ENCODE data around the gene TSC22D2. TPM values are rescaled to one million over a fixed set of nuclear protein-coding genes. Genes with fewer than 3 reads are reported as not detected.

TSC22D2 gene
- total RNA-seq, 1 donor from 2014 or later: 29.2 TPM

DNA sequence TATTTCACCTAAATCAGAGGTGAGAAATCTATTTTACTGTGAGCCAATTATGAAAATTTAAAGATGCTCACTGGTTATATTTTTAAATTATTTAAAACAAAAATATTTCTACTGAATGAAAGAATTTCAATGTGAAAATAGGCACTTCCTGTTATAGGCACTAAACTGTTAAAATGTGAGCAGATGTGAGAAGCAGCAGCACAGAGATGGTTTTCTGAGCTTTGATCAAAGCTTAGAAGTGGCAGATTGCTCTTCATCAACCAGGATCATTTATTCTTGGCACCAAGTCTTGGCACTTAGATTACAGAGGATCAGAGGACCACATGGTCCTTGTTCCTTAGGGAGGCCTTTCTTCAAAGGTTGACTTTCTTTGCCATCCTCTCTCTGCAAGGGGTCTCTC lies 18.0 kb upstream of the TSC22D2 start:
- H3K27me3 ChIP-seq: no peaks in the 10 kb centered on the region
- H3K27ac ChIP-seq: no peak overlapping the region
- H3K4me3 ChIP-seq: no peak overlapping the region
- TF ChIP-seq, protein P1, sequence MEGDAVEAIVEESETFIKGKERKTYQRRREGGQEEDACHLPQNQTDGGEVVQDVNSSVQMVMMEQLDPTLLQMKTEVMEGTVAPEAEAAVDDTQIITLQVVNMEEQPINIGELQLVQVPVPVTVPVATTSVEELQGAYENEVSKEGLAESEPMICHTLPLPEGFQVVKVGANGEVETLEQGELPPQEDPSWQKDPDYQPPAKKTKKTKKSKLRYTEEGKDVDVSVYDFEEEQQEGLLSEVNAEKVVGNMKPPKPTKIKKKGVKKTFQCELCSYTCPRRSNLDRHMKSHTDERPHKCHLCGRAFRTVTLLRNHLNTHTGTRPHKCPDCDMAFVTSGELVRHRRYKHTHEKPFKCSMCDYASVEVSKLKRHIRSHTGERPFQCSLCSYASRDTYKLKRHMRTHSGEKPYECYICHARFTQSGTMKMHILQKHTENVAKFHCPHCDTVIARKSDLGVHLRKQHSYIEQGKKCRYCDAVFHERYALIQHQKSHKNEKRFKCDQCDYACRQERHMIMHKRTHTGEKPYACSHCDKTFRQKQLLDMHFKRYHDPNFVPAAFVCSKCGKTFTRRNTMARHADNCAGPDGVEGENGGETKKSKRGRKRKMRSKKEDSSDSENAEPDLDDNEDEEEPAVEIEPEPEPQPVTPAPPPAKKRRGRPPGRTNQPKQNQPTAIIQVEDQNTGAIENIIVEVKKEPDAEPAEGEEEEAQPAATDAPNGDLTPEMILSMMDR (IDR thresholded peaks at IDR 0.05): no peak
- H3K9me3 ChIP-seq: no peaks in the 10 kb centered on the region
- no peaks in the 10 kb centered on the region for H3K4me1 ChIP-seq
- no peaks in the 10 kb centered on the region for H3K36me3 ChIP-seq
- DNase-seq (no peak), ATAC-seq (no peak)
- intact Hi-C loops (cut with DNase I): no loop called here

DNA sequence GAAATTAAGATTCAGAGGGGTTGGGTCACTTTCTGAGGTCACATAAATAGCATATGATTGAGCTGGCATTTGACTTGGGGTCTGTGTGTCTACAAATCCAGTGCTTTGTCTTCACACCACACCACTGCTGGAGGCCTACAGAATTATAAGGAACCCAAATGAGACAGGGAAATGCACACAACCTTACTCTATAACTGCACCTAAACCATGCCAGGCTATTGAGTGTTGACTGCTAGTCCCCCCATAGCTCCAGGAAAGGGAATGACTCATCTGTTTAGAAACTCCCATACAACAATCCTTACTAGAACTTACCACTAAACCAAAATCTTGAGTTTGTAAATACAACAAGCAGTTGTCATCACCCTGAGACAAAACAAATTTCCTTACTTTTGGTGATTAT lies 16.9 kb upstream of the TSC22D2 start:
- Histone ChIP-seq H3K4me1 (no peaks in the 10 kb centered on the region), H3K27me3 (no peaks in the 10 kb centered on the region), H3K27ac (no peak overlapping the region), H3K4me3 (no peak overlapping the region), H3K9me3 (no peaks in the 10 kb centered on the region), H3K36me3 (no peaks in the 10 kb centered on the region)
- ATAC-seq: no peak
- TF ChIP-seq, protein P1 (IDR thresholded peaks at IDR 0.05): no peak
- no peak for DNase-seq
- intact Hi-C loops (cut with DNase I): no loop called here

DNA sequence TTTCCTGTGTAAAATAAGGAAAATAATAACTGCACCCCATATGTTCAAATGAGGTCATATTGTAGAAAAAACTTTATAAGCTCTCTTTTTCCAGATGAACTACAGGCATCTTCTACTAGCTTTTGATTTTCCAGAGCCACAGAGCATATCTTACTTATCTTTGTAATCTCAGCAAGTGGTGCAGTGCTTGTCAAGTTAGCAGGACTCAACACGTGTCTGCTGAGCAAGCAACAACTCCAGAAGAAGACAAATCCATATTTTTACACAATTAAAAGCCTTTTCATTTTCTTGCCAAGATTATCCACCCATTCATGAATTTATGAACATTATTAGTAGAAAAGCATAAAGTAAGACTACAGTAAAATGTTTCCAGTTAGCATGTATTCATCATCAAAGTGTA lies 14.4 kb upstream of the TSC22D2 start:
- ATAC-seq (no peak), DNase-seq (no peak)
- H3K36me3 ChIP-seq: no peaks in the 10 kb centered on the region
- no peak overlapping the region for H3K4me3 ChIP-seq
- H3K9me3 ChIP-seq: no peaks in the 10 kb centered on the region
- intact Hi-C loops (cut with DNase I): no loop called here
- H3K4me1 ChIP-seq: no peaks in the 10 kb centered on the region
- H3K27ac ChIP-seq: no peak overlapping the region
- H3K27me3 ChIP-seq: no peaks in the 10 kb centered on the region
- TF ChIP-seq, protein P1 (IDR thresholded peaks at IDR 0.05): no peak

DNA sequence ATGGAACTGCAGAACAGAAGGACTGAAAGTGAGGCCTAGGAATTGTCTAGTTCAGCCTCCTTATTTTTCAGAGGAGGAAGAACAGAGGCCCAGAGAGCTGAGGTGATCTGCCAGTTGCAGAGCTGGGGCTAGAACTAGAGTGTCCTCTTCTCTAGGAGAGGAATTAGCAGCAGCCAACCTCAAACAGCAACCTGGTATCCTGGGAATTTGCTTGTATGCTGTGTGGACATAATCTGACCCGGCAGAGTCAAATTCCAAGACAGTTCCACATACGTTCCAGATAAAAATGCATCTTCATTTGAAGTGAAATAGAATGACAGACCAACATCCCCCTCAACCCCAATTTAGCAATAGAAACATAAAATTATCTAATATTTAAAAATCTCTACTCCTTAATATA lies 13.5 kb upstream of the TSC22D2 start:
- ATAC-seq (no peak), DNase-seq (no peak)
- TF ChIP-seq, protein P1 (IDR thresholded peaks at IDR 0.05): no peak
- no peak overlapping the region for H3K27ac ChIP-seq
- no peak overlapping the region for H3K4me3 ChIP-seq
- no peaks in the 10 kb centered on the region for H3K9me3 ChIP-seq
- no peaks in the 10 kb centered on the region for H3K4me1 ChIP-seq
- intact Hi-C loops (cut with DNase I): no loop called here
- no peaks in the 10 kb centered on the region for H3K36me3 ChIP-seq
- H3K27me3 ChIP-seq: no peaks in the 10 kb centered on the region

DNA sequence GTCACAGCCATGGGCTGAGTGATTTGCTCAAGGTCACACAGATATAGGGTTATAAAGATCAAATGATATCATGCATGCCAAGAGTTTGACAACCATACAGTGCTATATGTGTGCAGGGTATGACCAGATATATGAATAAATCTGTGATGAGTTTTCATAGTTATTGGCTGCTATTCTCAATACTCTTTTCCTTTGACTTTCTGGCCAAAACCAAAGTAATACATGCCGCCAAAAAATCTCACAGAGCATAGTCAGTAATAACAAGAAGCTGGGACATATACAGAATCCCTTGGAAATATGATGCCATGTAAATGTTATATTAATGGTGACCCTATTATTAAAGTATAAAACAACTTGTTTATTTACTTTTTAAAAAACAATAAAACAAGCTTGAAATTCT lies 11.6 kb upstream of the TSC22D2 start:
- intact Hi-C loops (cut with DNase I): no loop called here
- Histone ChIP-seq H3K27me3 (no peaks in the 10 kb centered on the region), H3K4me3 (no peak overlapping the region), H3K27ac (no peak overlapping the region), H3K4me1 (no peaks in the 10 kb centered on the region), H3K9me3 (no peaks in the 10 kb centered on the region), H3K36me3 (no peaks in the 10 kb centered on the region)
- TF ChIP-seq, protein P1 (IDR thresholded peaks at IDR 0.05): no peak
- DNase-seq (no peak), ATAC-seq (no peak)

DNA sequence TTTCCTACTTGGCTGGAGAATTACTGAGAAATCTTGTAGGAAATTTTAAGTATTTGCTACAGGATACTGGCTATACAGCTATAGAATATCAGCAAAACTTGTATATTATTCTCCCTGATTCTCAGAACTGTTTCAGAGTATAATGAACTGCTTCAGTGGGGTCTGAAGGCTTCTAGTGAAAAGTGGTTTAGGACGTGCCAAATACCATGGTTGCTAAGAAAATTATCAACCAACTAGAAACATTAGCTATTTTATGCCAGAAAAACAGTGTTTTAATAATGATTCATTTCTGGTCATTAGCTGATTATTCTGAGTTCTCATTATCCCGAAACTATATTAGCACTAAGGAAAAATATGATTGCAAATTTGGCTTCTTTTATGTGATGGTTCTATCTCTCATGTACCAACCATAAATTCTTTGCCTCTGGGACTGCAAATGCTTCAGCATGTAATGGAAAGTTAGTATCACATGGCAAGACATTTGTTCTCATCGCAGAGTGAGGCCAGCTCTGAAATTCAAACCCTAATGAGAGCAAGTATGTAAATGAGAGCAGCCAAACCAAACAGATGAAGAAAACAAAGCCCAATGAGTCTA lies 11.0 kb upstream of the TSC22D2 start:
- intact Hi-C loops (cut with DNase I): no loop called here
- no peaks in the 10 kb centered on the region for H3K27me3 ChIP-seq
- TF ChIP-seq, protein P1 (IDR thresholded peaks at IDR 0.05): no peak
- no peak overlapping the region for H3K27ac ChIP-seq
- H3K4me1 ChIP-seq: no peaks in the 10 kb centered on the region
- H3K4me3 ChIP-seq: no peak overlapping the region
- H3K9me3 ChIP-seq: no peaks in the 10 kb centered on the region
- DNase-seq (no peak), ATAC-seq (no peak)
- no peaks in the 10 kb centered on the region for H3K36me3 ChIP-seq
